Neural cell (in vitro differentiated cells): Measurements from ENCODE around the gene NRF1.

Experiments
- CTCF ChIP-seq: fragments of 450-650 bp; IDR thresholded peaks from 2 replicates; pipeline ENCODE4 v1.5.1; 2014; ENCODE audit warnings: antibody characterized with exemption, mild to moderate bottlenecking, moderate library complexity; ENCODE audit not compliant: poor library complexity, severe bottlenecking
- EP300 ChIP-seq: fragments of 450-650 bp; conservative IDR thresholded peaks from 2 replicates; pipeline ENCODE4 v1.6.1; 2014; ENCODE audit warnings: antibody characterized with exemption, mild to moderate bottlenecking, moderate library complexity; ENCODE audit not compliant: poor library complexity, severe bottlenecking
- POLR2AphosphoS5 ChIP-seq: IDR thresholded peaks from 2 replicates; pipeline ENCODE4 v1.6.1; 2012
- RAD21 ChIP-seq: fragments of 450-650 bp; conservative IDR thresholded peaks from 2 replicates; pipeline ENCODE4 v1.6.1; 2014; ENCODE audit warnings: antibody characterized with exemption, mild to moderate bottlenecking, moderate library complexity
- REST ChIP-seq: IDR thresholded peaks from 2 replicates; pipeline ENCODE4 v1.6.1; 2012; ENCODE audit warnings: borderline replicate concordance
- TAF1 ChIP-seq: IDR thresholded peaks from 2 replicates; pipeline ENCODE4 v1.6.1; 2012; ENCODE audit warnings: low read depth

- TF ChIP-seq CTCF (no peak), TAF1 (no peak), POLR2AphosphoS5 (no peak), EP300 (no peak), RAD21 (no peak), REST (no peak)
Observed at GRCh38 chr7:129707910-129708499, 96.5 kb downstream of the NRF1 start.
